OCI-LY3 (cell line): Measurements from ENCODE around the gene NFIL3.

ENCODE experiments used
- EZH2phosphoT487 ChIP-seq: fragments of 200-600 bp; shearing (Covaris generic); IDR thresholded peaks from 2 replicates; pipeline ENCODE4 v1.6.1; 2018; ENCODE audit warnings: antibody characterized with exemption, mixed run types, low read depth
- TF ChIP-seq, protein P1 (sequence below): fragments of 200-600, 300-600 bp; sonication (generic); IDR thresholded peaks from 2 replicates; pipeline ENCODE4 v1.5.1; 2014; ENCODE audit warnings: antibody characterized with exemption, low read length, low read depth

DNA sequence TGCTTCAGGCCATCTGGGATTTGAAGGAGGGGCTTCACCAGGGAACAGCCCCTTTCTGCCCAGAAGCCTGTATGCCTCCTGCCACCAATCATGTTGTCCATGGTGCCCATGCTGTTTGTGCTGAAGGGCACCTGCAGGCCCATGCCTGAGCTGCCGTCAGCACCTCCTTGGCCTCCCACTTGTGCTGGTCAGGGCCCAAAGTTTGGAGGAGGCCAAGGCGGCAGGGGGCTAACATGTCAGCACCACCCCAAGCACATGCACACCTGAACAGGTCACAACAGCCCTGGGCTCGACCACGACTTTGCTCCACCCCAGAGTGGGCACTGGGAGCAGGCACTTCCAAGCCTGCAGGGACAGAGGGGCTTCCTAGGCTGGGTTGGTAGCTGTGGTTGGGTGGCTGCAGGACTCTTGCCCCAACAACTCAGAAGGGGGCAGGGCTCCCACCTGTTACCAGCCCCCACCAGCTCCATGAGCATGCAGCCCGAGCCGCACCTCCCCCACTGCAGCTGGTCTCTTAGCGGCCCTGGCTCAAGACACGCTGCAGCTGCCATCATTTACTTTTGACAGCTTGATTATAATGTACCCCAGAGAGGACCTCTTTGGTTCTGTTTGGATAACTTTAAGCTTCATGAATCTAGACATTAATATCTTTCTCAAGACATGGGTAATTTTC is 19.8 kb upstream of the NFIL3 start:
- TF ChIP-seq, protein P1, sequence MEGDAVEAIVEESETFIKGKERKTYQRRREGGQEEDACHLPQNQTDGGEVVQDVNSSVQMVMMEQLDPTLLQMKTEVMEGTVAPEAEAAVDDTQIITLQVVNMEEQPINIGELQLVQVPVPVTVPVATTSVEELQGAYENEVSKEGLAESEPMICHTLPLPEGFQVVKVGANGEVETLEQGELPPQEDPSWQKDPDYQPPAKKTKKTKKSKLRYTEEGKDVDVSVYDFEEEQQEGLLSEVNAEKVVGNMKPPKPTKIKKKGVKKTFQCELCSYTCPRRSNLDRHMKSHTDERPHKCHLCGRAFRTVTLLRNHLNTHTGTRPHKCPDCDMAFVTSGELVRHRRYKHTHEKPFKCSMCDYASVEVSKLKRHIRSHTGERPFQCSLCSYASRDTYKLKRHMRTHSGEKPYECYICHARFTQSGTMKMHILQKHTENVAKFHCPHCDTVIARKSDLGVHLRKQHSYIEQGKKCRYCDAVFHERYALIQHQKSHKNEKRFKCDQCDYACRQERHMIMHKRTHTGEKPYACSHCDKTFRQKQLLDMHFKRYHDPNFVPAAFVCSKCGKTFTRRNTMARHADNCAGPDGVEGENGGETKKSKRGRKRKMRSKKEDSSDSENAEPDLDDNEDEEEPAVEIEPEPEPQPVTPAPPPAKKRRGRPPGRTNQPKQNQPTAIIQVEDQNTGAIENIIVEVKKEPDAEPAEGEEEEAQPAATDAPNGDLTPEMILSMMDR, result no peak
- TF ChIP-seq EZH2phosphoT487, result no peak
